ENCODE results near the gene DCTN3. TPM values are rescaled to one million over a fixed set of nuclear protein-coding genes. Genes with fewer than 3 reads are reported as not detected.
A peak's percentile ranks its signal among the peaks of the same experiment; 100 is the strongest.

DCTN3 gene
- total and polyA plus RNA-seq, 2 experiments from 2014 or later = 130 to 148 TPM

DNA sequence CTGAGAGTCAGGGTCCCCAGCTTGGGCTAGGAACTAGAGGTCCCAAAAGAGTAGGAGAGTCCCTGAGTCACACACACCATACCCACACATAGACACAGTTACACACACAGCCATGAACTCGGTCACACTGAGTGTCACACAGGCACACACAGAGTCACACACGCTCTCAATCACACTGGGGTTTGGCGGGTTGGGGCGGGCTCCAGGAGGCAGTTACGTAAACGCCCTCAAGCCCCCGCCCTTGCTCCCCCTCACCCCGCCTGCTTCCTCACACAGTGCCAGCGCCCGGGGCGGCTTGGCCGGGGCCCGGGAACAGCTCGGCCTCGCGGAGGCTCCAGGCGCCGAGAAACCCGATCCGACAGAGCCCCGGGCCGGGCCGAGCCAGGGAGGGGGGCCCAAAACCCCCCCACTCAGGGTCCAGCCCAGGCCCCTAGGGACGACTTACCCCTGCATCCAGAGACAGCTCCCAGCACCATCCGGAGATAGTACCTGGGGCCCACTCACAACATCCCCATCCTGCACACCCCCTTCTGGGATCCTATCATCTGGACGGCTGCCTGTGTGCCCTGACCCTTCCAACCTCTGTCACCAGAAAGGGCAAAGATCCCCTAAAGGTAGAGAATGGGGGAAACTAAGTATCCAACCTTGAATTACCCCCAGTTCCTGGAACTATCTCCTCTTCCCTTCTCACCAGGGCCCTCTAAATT lies 27.2 kb downstream of the DCTN3 start:
- in situ Hi-C loops (cut with MboI) = loop anchor here (5.0 to 10.0 kb wide), 2 partner anchors 41 to 188 kb away; no protein-coding TSS in a partner anchor
- 3 to 4% methylated on average over 22 to 25 of the region's 26 CpGs for WGBS, 2 experiments (ENCODE audit: low coverage in 1 of 2, low lambda C conversion rate in 2 of 2, missing lambda C conversion rate in 2 of 2)
- no peaks in the 10 kb centered on the region for H3K79me2 ChIP-seq (ENCODE audit: insufficient read depth)
- H3K36me3 ChIP-seq (ENCODE audit: low read depth) = no peaks in the 10 kb centered on the region
- H2AFZ ChIP-seq = no peak overlapping the region
- no peak overlapping the region for H3K4me2 ChIP-seq (ENCODE audit: unreplicated experiment)
- no peak overlapping the region for H3K4me3 ChIP-seq
- H3K4me1 ChIP-seq (ENCODE audit: insufficient read depth) = no peaks in the 10 kb centered on the region
- TF ChIP-seq EZH2 (IDR thresholded peaks at IDR 0.05; ENCODE audit: insufficient read depth, poor library complexity, severe bottlenecking) = peak; percentile 9
- no peak for TF ChIP-seq EZH2phosphoT487 (IDR thresholded peaks at IDR 0.05; ENCODE audit: insufficient read depth, low read depth)
- no peak overlapping the region for H3K9ac ChIP-seq
- no peaks in the 10 kb centered on the region for H3K9me2 ChIP-seq (ENCODE audit: insufficient read depth)
- H3K9me3 ChIP-seq (ENCODE audit: low read depth) = no peaks in the 10 kb centered on the region
- DNase-seq = peak; percentile 35
- no peaks in the 10 kb centered on the region for H3F3A ChIP-seq (ENCODE audit: insufficient read depth)
- H3K27ac ChIP-seq = no peak overlapping the region
- H4K20me1 ChIP-seq (ENCODE audit: insufficient read depth) = no peaks in the 10 kb centered on the region
- H3K27me3 ChIP-seq (replicated peaks; ENCODE audit: insufficient read depth) = peaks cover 73% of the 10 kb centered on the region

DNA sequence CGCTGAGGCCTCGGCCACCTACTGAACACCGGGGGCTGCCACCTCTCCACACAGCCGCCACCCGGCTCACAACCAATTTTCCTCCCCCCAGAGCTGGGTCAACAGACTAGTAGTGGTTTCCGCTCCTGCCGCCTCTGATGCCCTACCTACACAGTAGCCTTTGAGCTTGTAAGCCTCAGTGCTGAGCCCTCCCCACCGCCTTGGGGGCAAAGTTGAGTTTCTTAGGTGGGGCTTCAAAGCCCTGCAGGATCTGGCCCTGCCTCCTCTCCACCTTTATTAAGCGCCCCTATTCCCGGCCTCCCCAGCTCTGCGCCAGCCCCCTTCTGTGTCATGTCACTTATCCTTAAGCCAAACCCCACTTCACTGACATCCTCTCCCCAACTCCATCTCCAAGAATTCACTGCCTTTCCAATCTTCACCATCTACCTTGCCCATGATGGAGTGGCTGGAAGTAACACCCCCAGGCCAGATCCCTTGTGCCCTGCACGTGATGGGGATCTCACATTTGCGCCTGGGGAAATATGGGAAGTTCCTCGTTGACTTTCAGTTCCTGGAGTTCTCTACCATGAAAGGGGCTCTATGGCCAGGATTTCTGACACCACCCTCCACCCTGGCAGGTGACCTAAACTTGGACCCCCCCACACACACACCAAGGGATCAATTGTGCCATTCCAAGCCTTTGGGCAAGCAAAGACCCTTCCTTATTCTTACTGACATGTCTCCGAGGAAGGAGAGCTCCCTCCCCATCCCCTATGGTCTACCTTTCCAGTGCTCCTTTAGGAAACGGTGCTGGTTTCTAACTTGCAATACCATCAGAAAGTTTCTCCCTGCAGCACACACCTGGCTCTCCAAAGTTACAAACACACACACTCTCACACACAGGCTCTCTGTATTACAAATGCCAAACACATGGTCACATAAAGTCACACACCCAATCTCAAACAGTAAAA lies 28.1 kb downstream of the DCTN3 start:
- no peaks in the 10 kb centered on the region for H3K9me2 ChIP-seq (ENCODE audit: insufficient read depth)
- no peaks in the 10 kb centered on the region for H3K79me2 ChIP-seq (ENCODE audit: insufficient read depth)
- in situ Hi-C loops (cut with MboI) = loop anchor here (5.0 to 10.0 kb wide), 2 partner anchors 40 to 187 kb away; no protein-coding TSS in a partner anchor
- TF ChIP-seq EZH2 (IDR thresholded peaks at IDR 0.05; ENCODE audit: insufficient read depth, poor library complexity, severe bottlenecking) (peak; percentile 9), EZH2phosphoT487 (IDR thresholded peaks at IDR 0.05; ENCODE audit: insufficient read depth, low read depth) (no peak)
- peaks cover 73% of the 10 kb centered on the region for H3K27me3 ChIP-seq (replicated peaks; ENCODE audit: insufficient read depth)
- H3K4me3 ChIP-seq = no peak overlapping the region
- DNase-seq = no peak
- no peaks in the 10 kb centered on the region for H3K36me3 ChIP-seq (ENCODE audit: low read depth)
- WGBS, 2 experiments (ENCODE audit: low coverage in 1 of 2, low lambda C conversion rate in 2 of 2, missing lambda C conversion rate in 2 of 2) = 40% methylated on average over 16 of the region's 16 CpGs
- H3K9ac ChIP-seq = no peak overlapping the region
- H3K9me3 ChIP-seq (ENCODE audit: low read depth) = no peaks in the 10 kb centered on the region
- no peak overlapping the region for H2AFZ ChIP-seq
- H3K4me2 ChIP-seq (ENCODE audit: unreplicated experiment) = no peak overlapping the region
- H3K27ac ChIP-seq = no peak overlapping the region
- no peaks in the 10 kb centered on the region for H4K20me1 ChIP-seq (ENCODE audit: insufficient read depth)
- no peaks in the 10 kb centered on the region for H3K4me1 ChIP-seq (ENCODE audit: insufficient read depth)
- H3F3A ChIP-seq (ENCODE audit: insufficient read depth) = no peaks in the 10 kb centered on the region

DNA sequence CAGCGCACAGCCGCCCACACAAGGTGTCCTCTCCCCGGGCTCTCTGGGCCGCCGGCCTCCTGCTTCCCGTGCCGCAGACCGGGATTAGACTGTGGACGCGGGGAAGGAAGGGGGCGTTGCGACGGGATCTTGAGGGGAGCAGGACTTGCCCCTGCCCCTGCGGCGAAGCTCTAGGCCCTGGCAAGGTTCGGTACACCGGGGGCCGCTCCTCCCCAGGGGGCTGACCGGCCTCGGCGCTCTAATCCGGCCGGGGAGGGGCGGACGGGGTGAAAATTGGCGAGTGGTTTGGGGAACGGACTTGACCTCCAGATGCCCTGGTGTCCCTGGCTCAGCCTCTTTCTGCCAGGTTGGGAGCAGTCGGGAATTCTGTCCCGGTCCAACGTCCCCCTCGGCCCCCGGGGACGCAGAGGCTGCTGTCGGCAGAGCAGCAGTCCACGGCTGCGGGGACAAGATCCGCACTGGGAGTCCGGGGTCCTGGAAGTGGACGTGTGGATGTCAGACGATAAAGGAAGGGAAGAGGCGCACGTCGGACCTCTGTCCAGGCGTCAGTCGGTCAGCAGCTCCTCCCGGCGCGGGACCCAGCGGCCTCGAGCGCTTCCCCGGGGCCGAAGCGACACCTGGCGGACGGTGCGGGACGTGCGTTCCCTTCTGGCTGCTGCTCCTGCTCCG lies 28.9 kb downstream of the DCTN3 start:
- no peaks in the 10 kb centered on the region for H4K20me1 ChIP-seq (ENCODE audit: insufficient read depth)

More for the DNA sequence above, 28.9 kb downstream of the DCTN3 start:
- Histone ChIP-seq H3K4me2 (ENCODE audit: unreplicated experiment) (no peak overlapping the region), H3K79me2 (ENCODE audit: insufficient read depth) (no peaks in the 10 kb centered on the region), H3K4me3 (no peak overlapping the region), H3K9ac (no peak overlapping the region), H3F3A (ENCODE audit: insufficient read depth) (no peaks in the 10 kb centered on the region), H3K36me3 (ENCODE audit: low read depth) (no peaks in the 10 kb centered on the region), H3K9me2 (ENCODE audit: insufficient read depth) (no peaks in the 10 kb centered on the region), H3K9me3 (ENCODE audit: low read depth) (no peaks in the 10 kb centered on the region), H3K27ac (no peak overlapping the region), H3K27me3 (replicated peaks; ENCODE audit: insufficient read depth) (peaks cover 76% of the 10 kb centered on the region), H2AFZ (0 out of 2 replicates have a peak overlapping the region, but pooled peaks have one; percentile 24), H3K4me1 (ENCODE audit: insufficient read depth) (no peaks in the 10 kb centered on the region)
- 19 to 23% methylated on average over 45 to 56 of the region's 60 CpGs for WGBS, 2 experiments (ENCODE audit: low coverage in 1 of 2, low lambda C conversion rate in 2 of 2, missing lambda C conversion rate in 2 of 2)
- in situ Hi-C loops (cut with MboI) = loop anchor here (5.0 to 10.0 kb wide), 2 partner anchors 39 to 187 kb away; no protein-coding TSS in a partner anchor
- peak; percentile 87 for DNase-seq
- TF ChIP-seq EZH2 (IDR thresholded peaks at IDR 0.05; ENCODE audit: insufficient read depth, poor library complexity, severe bottlenecking) (no peak), EZH2phosphoT487 (IDR thresholded peaks at IDR 0.05; ENCODE audit: insufficient read depth, low read depth) (no peak)

Data from GM23248 (cell line).